ENCODE measurements around the gene ADAMTS2. TPM values are rescaled to one million over a fixed set of nuclear protein-coding genes. Genes with fewer than 3 reads are reported as not detected.

The ADAMTS2 gene
- total RNA-seq, 1 donor from 2014 or later: 18.8 TPM

DNA sequence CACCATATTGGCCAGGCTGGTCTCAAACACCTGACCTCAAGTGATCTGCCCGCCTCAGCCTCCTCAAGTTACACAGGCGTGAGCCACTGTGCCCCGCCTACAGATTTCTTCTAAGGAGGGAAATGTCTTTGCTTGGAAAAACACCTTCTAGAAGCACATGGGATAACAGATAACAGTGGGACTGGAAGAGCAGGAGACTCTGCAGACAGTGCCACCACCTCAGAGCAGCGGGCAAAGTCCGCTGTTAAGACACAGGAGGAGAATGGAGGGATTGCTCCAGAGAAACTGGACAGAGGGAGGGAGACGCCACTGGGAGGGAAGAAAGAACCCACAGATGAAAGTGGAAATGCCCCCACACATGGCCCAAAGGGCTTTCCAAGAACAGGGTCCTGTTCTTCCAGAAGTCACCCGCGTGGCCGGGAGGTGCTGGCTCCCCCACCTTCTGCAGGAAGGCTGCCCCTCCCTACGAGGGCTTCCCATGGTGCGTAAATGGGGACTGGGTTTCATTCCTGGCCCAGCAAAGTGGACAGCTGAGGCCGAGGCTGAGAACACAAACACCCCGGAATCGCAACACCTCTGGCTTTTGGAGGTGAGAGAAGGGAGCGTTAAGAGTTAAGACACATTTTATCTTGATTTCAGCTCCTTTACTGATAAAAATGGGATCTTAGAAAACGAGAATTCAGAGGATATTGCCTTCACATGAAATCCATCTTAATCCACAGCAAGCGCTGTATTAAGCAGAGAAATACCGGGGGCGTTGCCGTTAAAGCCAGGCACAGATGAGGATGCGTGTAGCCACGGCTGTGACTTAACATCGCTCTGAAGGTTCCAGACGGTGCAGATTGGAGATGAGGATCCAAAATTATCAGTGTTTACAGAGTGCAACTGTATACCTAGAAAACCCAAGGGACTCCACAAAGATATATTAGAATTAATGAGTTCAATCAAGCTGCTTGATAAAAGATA lies 11.2 kb downstream of the ADAMTS2 start:
- no peaks in the 10 kb centered on the region for H4K20me1 ChIP-seq (ENCODE audit: insufficient read depth, low read length)
- no peak overlapping the region for H3K4me3 ChIP-seq (ENCODE audit: insufficient read depth, low read depth, low read length)
- TF ChIP-seq EZH2 (IDR thresholded peaks at IDR 0.05; ENCODE audit: insufficient read depth, low read length): no peak
- TF ChIP-seq, protein P1, sequence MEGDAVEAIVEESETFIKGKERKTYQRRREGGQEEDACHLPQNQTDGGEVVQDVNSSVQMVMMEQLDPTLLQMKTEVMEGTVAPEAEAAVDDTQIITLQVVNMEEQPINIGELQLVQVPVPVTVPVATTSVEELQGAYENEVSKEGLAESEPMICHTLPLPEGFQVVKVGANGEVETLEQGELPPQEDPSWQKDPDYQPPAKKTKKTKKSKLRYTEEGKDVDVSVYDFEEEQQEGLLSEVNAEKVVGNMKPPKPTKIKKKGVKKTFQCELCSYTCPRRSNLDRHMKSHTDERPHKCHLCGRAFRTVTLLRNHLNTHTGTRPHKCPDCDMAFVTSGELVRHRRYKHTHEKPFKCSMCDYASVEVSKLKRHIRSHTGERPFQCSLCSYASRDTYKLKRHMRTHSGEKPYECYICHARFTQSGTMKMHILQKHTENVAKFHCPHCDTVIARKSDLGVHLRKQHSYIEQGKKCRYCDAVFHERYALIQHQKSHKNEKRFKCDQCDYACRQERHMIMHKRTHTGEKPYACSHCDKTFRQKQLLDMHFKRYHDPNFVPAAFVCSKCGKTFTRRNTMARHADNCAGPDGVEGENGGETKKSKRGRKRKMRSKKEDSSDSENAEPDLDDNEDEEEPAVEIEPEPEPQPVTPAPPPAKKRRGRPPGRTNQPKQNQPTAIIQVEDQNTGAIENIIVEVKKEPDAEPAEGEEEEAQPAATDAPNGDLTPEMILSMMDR (IDR thresholded peaks at IDR 0.05; ENCODE audit: insufficient read depth, low read depth, low read length): no peak
- H3K4me1 ChIP-seq (ENCODE audit: insufficient read depth, low read length): no peaks in the 10 kb centered on the region
- FAIRE-seq (no peak), DNase-seq (ENCODE audit: low read depth) (no peak)
- Mint-ChIP-seq H3K27ac (ENCODE audit: unreplicated experiment) (no peak overlapping the region), H3K27me3 (ENCODE audit: low read depth, unreplicated experiment) (peaks cover 22% of the 10 kb centered on the region), H3K9me3 (ENCODE audit: unreplicated experiment) (peaks cover 2% of the 10 kb centered on the region), H3K36me3 (ENCODE audit: low read depth, unreplicated experiment) (peaks cover 1% of the 10 kb centered on the region), H3K4me1 (ENCODE audit: low read depth, unreplicated experiment) (peaks cover 3% of the 10 kb centered on the region), H3K4me3 (ENCODE audit: unreplicated experiment) (no peak overlapping the region)
- H3K27ac ChIP-seq (ENCODE audit: low read depth, low read length): no peak overlapping the region
- H2AFZ ChIP-seq (ENCODE audit: low read depth, low read length): no peak overlapping the region
- no peaks in the 10 kb centered on the region for H3K79me2 ChIP-seq (ENCODE audit: insufficient read depth, low read length)
- no peaks in the 10 kb centered on the region for H3K36me3 ChIP-seq (ENCODE audit: insufficient read depth, low read length)
- no peak overlapping the region for H3K4me2 ChIP-seq (ENCODE audit: low read length)
- H3K27me3 ChIP-seq (ENCODE audit: insufficient read depth, low read length): no peaks in the 10 kb centered on the region
- H3K9me3 ChIP-seq (ENCODE audit: insufficient read depth, low read depth, low read length): no peaks in the 10 kb centered on the region
- H3K9ac ChIP-seq (ENCODE audit: low read length): no peak overlapping the region

DNA sequence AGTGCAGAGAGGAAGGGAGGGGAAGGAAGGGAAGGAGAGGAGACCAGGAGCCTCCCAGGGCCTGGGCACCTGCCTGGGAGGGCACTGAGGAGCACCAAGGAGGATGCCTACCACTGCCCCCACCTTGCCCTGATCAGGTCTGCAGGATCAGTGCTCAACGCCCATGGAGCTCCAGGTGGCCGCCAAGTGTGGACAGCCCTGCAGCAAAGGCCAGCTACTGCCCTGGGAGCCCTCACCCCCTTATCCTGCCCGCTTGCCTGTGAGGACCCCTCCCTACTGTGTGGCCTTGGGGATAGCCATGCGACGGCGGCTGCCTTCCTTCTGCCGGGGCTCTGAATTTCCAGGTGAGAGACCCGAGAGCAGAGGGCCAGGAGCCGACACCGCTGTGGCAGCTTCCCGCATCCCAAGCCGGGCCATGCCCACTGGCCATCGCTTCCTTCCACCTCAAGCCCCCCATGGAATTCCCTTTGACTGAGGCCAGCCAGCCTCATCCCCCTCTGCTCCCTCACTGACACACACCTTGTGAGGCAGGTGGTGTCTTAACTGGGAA lies 12.4 kb downstream of the ADAMTS2 start:
- Histone ChIP-seq H2AFZ (ENCODE audit: low read depth, low read length) (no peak overlapping the region), H3K4me1 (ENCODE audit: insufficient read depth, low read length) (no peaks in the 10 kb centered on the region), H3K4me3 (ENCODE audit: insufficient read depth, low read depth, low read length) (no peak overlapping the region), H3K27ac (ENCODE audit: low read depth, low read length) (no peak overlapping the region), H3K27me3 (ENCODE audit: insufficient read depth, low read length) (no peaks in the 10 kb centered on the region), H4K20me1 (ENCODE audit: insufficient read depth, low read length) (no peaks in the 10 kb centered on the region), H3K9me3 (ENCODE audit: insufficient read depth, low read depth, low read length) (no peaks in the 10 kb centered on the region), H3K36me3 (ENCODE audit: insufficient read depth, low read length) (no peaks in the 10 kb centered on the region), H3K79me2 (ENCODE audit: insufficient read depth, low read length) (no peaks in the 10 kb centered on the region), H3K4me2 (ENCODE audit: low read length) (no peak overlapping the region), H3K9ac (ENCODE audit: low read length) (no peak overlapping the region)
- TF ChIP-seq, protein P1 (IDR thresholded peaks at IDR 0.05; ENCODE audit: insufficient read depth, low read depth, low read length): no peak
- no peak for TF ChIP-seq EZH2 (IDR thresholded peaks at IDR 0.05; ENCODE audit: insufficient read depth, low read length)
- Mint-ChIP-seq H3K4me1 (ENCODE audit: low read depth, unreplicated experiment) (peaks cover 3% of the 10 kb centered on the region), H3K9me3 (ENCODE audit: unreplicated experiment) (no peaks in the 10 kb centered on the region), H3K36me3 (ENCODE audit: low read depth, unreplicated experiment) (peaks cover 1% of the 10 kb centered on the region), H3K27ac (ENCODE audit: unreplicated experiment) (no peak overlapping the region), H3K4me3 (ENCODE audit: unreplicated experiment) (no peak overlapping the region), H3K27me3 (ENCODE audit: low read depth, unreplicated experiment) (peaks cover 18% of the 10 kb centered on the region)
- FAIRE-seq (no peak), DNase-seq (ENCODE audit: low read depth) (no peak)

All from astrocyte (in vitro differentiated cells and primary cell).